Nephron progenitor cell (in vitro differentiated cells): ENCODE measurements around the gene PLEKHD1.
A peak's percentile ranks its signal among the peaks of the same experiment; 100 is the strongest.

Experiments used
- DNase-seq: peaks from one replicate; pipeline ENCODE4 v3.0.0; 2021
- H3K27ac Mint-ChIP-seq: 2 replicates; pipeline ENCODE4 v1.8.0; 2021; ENCODE audit warnings: mild to moderate bottlenecking, moderate library complexity, mixed read lengths
- H3K27me3 Mint-ChIP-seq: 2 replicates; pipeline ENCODE4 v1.8.0; 2021; ENCODE audit warnings: mild to moderate bottlenecking, low read depth, mixed read lengths; ENCODE audit not compliant: poor library complexity
- H3K36me3 Mint-ChIP-seq: 2 replicates; pipeline ENCODE4 v1.8.0; 2021; ENCODE audit warnings: low read depth, mixed read lengths
- H3K4me1 Mint-ChIP-seq: 2 replicates; pipeline ENCODE4 v1.8.0; 2021; ENCODE audit warnings: mixed read lengths
- H3K4me3 Mint-ChIP-seq: 2 replicates; pipeline ENCODE4 v1.8.0; 2021; ENCODE audit warnings: mild to moderate bottlenecking, moderate library complexity, mixed read lengths
- H3K9me3 Mint-ChIP-seq: 2 replicates; pipeline ENCODE4 v1.8.0; 2021; ENCODE audit warnings: mild to moderate bottlenecking, moderate library complexity, mixed read lengths
- TF ChIP-seq, protein P1 (sequence below): fragments of 200-600 bp; sonication (generic); IDR thresholded peaks from 2 replicates; pipeline ENCODE4 v1.5.0; 2021; ENCODE audit warnings: antibody characterized with exemption

Gene PLEKHD1

DNA sequence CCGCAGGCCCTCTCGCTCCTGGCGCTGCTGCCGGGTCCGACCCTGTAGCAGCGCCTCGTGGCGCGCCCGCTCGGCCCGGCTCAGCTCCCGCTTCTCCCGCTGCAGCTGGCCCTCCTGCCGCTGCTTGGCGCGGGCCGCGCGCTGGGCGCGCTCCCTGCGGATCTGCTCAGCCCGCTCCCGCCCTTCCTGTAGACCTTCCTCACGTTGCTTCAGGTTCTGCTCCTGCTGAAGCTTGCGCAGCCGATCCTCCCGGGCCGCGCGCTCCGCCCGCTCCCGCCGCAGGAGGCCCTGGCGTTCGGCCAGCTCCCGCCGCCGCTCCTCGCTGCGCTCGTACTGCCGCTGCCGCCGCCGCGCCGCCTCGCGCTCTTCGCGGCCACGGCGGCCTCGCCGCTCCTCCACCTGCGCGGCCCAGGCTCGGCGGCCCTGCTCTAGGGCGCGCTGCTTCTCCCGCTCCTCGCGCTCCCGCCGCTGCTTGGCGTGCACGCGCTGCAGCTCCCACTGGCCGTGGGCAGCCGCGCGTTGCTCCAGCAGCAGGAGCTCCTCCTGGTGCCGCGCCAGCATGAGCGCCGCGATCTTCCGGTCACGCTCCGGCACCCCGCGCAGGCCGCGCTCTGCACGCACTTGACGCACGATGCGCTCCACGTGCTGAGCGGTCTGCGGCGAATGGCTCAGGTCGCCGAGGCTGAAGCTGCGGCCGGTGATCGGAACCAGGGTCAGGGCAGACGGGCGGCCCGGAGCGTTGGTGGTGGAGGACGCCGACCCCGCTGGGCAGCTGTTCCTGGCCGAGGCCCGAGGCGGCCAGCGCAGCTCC, 87.7 kb downstream of the PLEKHD1 start:
- H3K4me1 Mint-ChIP-seq = peaks cover 36% of the 10 kb centered on the region
- TF ChIP-seq, protein P1, sequence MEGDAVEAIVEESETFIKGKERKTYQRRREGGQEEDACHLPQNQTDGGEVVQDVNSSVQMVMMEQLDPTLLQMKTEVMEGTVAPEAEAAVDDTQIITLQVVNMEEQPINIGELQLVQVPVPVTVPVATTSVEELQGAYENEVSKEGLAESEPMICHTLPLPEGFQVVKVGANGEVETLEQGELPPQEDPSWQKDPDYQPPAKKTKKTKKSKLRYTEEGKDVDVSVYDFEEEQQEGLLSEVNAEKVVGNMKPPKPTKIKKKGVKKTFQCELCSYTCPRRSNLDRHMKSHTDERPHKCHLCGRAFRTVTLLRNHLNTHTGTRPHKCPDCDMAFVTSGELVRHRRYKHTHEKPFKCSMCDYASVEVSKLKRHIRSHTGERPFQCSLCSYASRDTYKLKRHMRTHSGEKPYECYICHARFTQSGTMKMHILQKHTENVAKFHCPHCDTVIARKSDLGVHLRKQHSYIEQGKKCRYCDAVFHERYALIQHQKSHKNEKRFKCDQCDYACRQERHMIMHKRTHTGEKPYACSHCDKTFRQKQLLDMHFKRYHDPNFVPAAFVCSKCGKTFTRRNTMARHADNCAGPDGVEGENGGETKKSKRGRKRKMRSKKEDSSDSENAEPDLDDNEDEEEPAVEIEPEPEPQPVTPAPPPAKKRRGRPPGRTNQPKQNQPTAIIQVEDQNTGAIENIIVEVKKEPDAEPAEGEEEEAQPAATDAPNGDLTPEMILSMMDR = no peak
- H3K36me3 Mint-ChIP-seq = peaks cover 28% of the 10 kb centered on the region
- peaks cover 40% of the 10 kb centered on the region for H3K27me3 Mint-ChIP-seq
- peaks cover 3% of the 10 kb centered on the region for H3K9me3 Mint-ChIP-seq
- no peak overlapping the region for H3K27ac Mint-ChIP-seq
- no peak overlapping the region for H3K4me3 Mint-ChIP-seq
- DNase-seq = no peak

DNA sequence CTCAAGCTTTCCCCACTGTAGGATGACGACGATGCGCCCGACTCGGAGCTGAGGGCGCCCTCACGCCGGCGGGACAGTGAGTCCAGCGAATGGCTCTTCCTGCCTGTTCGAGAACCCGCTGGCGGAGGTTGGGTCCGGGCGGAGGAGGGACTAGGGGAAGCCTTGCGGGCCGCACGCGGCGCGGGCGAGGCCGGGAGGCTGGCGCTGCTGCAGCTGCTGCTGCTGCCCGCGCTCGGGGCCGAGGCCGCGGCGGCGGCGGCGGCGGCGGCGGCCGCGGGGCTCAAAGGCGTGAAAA, 88.3 kb downstream of the PLEKHD1 start:
- TF ChIP-seq, protein P1 = no peak
- Mint-ChIP-seq H3K27me3 (peaks cover 41% of the 10 kb centered on the region), H3K27ac (no peak overlapping the region), H3K4me1 (peaks cover 36% of the 10 kb centered on the region), H3K4me3 (no peak overlapping the region), H3K9me3 (peaks cover 3% of the 10 kb centered on the region), H3K36me3 (peaks cover 28% of the 10 kb centered on the region)
- DNase-seq = no peak

DNA sequence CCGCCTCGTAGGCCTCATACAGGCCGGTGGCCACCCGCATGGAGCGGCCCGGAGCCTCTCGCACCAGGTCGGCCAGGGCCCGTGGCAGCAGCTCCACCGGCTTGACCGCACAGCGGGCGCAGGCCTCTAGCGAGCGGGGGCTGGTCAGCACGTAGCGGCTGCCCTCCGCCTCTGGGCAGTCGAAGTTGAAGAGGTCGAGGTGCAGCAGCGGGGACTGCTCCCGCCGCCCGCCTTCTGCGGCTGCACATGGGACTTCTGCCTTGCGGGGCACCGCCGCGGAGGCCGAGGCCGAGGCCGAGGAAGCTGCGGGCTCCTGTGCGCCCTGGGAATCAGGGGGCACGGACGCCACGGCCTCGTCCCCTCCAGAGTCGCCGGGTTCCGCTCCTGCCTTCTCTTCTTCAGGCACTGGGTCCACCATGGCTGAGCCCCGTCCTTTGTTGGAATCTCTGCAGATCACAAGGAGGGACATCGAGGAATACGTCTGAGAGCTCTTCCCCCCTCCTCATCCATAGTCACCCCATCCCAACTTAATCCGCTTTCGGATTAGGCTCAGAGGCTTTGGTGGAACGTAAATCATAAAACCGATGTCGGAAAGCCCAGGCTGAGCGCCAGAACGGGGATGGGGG, 88.8 kb downstream of the PLEKHD1 start:
- H3K9me3 Mint-ChIP-seq = peaks cover 3% of the 10 kb centered on the region
- TF ChIP-seq, protein P1 = no peak
- no peak overlapping the region for H3K27ac Mint-ChIP-seq

DNA sequence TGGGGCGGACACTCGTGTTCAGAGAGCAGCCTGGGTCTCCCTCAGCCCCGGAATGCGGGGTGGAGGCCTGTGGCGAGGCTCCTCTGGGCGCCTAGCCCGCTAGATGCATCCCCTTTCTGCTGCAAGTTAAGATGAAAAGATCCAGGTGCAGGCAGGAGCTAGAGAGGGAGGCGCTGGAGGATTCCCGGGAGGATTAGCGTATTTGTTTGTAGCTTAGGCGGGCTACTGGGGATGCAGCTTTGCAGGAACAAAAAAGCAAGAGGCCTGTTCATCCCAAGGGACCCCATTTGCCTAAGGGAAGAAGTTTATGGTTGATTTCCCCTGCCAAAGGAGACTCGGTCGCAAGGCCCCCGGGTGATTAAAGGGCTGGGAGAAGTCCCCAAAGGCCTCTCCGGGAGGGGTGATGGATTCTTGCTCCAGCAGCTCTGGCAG, 89.3 kb downstream of the PLEKHD1 start:
- Mint-ChIP-seq H3K27me3 (peaks cover 37% of the 10 kb centered on the region), H3K9me3 (peaks cover 3% of the 10 kb centered on the region), H3K27ac (no peak overlapping the region), H3K4me3 (peak overlapping the region; percentile 87), H3K36me3 (peaks cover 28% of the 10 kb centered on the region), H3K4me1 (peaks cover 38% of the 10 kb centered on the region)
- TF ChIP-seq, protein P1 = no peak
- peak; percentile 44 for DNase-seq

More for the DNA sequence above, 88.8 kb downstream of the PLEKHD1 start:
- Mint-ChIP-seq H3K27me3 (peaks cover 37% of the 10 kb centered on the region), H3K36me3 (peaks cover 28% of the 10 kb centered on the region), H3K4me1 (peaks cover 36% of the 10 kb centered on the region), H3K4me3 (peak overlapping the region; percentile 87)
- DNase-seq = no peak

DNA sequence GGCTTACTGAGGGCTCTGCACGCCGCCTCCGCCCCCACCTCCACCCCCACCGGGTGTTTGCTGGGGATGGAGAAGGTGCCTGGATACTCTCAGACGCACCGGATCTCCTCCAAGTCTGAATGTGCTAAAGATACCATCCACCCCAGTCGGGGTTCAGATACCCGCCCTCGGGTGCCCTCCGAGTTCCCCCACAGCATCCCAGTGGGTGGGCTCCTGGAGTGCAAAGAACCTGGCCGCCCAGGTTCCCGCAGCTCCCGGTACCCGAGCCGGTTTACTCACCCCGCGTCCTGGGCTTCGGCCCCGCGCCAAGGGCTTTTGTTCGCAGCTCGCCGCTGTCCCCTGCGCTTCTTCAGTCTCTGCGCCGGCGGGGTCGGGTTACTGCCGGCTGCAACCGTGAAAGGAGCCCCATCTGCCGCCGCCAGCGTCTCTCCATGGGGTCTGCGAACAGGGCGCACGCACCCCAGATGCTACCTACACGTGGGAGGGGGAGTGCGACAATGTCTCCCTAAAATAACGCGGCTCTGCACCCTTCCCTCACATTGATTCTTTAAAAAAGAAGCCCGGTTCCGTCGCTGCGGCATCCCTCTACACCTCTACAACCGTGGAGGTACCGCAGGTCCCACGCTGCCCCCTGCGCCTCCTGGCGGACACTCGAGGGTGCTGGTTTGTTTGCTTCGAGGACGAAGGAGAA, 89.9 kb downstream of the PLEKHD1 start, which contains the start of gene CCDC177:
CCDC177 (minus strand) TSS at position 609 of the 691 bp plus-strand sequence. CDS start 1,249 bp downstream, outside the sequence.
- peaks cover 37% of the 10 kb centered on the region for H3K27me3 Mint-ChIP-seq
- no peak within 1 kb of the TSS for H3K27ac Mint-ChIP-seq
- DNase-seq = peak; percentile 83
- peaks cover 23% of the 10 kb centered on the region for H3K36me3 Mint-ChIP-seq
- peak within 1 kb of the TSS; percentile 87 for H3K4me3 Mint-ChIP-seq
- peaks cover 42% of the 10 kb centered on the region for H3K4me1 Mint-ChIP-seq
- TF ChIP-seq, protein P1 = peak; percentile 96
- peaks cover 3% of the 10 kb centered on the region for H3K9me3 Mint-ChIP-seq
